Left hindlimb (tissue), 1 donor: ENCODE results near the gene MEIKIN.
"Not testable (repeated sequence)": the region's sequence is repeated elsewhere in the genome, so short reads cannot be mapped to it uniquely, and the experiment has no call there.

Experiments
- DNase-seq: peaks from one replicate; pipeline ENCODE4 v3.0.0-alpha.2; 2018

Gene MEIKIN

DNA sequence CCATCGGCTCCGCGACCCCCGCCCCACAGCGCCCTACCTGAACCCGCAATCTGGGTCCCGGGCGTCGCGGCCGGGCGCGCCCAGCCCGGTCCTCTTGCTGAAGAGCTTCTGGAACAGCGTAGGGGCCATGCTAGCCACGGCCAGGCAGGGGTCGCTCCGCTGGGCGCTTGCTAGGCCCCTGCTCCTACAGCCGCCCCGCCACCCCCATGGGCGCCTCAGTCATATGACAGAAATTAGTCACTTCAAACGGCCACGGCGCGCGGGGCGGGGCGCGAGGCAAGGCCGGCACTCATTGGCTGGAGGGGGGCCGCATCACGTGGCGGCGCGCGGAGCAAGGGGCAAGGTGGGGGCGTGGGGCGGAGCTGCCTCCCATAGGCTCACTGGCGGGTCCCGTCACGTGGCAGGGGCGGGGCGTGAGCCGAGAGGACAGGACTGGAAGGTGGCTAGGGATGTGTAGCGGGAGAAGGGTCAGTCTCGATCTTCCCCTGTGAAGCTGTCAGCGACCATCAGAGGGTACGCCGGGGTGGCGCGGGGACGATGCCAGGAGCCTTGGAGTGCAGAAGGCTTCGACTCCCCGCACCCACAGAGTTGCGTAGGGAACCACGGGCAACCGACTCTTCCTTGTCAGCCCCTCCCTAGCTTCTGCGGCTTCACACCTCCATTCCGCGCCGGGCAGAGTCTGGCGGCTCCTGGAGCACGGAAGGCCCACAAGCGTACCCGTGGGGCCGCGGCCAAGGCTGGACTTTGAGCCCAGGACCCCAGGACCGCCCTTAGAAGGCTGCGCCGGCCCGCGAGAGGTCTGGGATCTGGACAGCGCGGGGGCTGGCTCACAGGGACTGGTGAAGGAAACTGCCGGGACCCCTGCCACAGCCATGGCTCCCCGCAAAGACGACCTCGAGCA is 148.4 kb downstream of the MEIKIN start, which contains the start of gene FNIP1:
FNIP1 (minus strand) TSS at position 225 of the 901 bp plus-strand sequence; CDS start at position 129, 96 bp downstream.
- peak; percentile 99 for DNase-seq

DNA sequence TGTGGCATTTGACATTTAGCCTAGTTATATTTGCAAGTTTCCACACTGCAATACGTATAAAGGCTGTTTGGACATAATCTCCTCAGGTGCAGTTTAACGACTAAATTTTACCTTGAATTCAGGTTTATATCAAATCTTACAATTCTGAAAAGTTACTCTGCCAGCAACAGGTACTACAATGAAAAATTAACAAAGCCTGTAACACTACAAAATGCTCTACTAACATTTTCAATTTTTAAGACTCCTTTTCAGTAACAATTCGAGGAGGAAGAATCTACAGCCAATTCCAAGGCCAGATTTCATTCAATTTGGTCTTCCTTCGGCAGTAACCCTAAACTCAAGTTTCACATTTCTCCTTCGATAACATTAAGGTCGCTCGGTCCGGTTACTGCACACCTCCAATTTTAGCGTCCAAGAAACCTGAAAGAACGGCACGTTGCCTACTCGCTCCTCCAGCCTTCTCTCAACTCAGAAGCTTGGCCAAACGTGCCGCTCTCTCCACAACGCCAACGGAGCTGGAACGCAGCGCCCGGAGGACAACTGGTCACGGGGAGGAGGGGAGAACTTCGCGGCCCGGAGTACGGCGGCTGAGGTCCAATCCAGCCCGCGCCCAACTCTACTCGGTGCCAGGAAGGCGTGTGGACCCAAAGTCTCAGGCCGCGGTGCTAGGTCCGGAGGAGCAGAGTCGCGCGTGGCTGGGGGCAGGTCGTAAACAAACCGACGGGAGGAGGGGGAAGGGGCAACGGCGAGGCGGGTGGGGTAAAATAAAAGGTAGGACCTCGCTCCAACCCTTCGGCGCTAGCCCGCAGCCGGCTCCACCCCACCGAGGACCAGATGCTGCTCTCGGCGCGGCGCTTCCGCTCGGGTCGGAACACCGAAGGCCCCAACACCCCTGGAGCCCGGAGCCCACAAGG is 149.3 kb downstream of the MEIKIN start:
- DNase-seq = peak; percentile 68

- no peak for DNase-seq
Measured at GRCh38 chr5:131795228-131795627, 150.2 kb downstream of the MEIKIN start.

DNA sequence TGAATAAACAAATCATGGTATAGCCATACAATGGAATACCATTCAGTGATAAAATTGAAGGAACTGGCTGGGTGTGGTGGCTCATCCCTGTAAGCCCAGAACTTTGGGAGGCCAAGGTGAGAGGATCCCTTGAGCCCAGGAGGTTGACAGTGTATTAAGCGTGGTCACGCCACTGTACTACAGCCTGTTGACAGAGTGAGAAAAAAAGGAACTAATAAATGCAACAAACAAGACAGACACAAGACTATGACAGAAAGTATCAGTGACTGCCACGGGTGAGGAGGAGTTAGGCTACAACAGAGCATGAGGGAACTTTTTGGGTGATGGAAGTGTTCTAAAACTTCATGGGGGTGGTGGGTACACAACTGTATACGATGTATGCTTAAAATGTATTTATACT is 150.9 kb downstream of the MEIKIN start:
- no peak for DNase-seq

DNA sequence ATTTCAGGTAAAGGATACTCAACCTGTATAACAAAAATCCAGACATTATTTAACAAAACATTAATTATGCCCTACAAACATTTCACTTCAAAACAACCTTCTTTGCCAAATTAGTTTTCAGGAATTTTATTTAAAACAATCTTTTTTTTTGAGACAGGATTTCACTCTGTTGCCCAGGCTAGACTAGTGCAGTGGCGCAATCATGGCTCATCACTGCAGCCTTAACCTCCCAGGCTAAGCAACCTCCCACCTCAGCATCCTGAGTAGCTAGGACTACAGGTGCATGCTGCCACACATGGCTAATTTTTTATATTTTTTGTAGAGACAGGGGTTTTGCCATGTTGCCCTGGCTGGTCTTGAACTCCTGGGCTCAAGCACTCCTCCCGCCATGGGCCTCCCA is 152.6 kb downstream of the MEIKIN start:
- DNase-seq = no peak

DNA sequence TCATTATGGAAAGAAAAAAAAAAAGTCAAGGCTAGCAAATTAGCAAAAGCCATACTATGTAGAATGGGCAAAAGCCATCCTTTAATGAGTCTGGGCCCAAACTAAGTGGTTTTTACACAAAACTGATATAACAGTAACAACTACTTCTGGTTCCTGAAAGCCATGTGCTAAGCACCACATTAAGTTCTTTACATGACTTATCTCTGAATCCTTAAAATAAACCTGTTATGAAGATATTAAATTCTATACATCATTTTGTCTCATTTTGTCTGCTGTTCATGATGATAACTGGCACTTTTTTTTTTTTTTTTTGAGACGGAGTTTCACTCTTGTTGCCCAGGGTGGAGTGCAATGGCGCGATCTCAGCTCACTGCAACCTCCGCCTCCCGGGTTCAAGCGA is 153.6 kb downstream of the MEIKIN start:
- DNase-seq = no peak

GRCh38 chr5:131790550-131790949 is 154.9 kb downstream of the MEIKIN start:
- DNase-seq = no peak

DNA sequence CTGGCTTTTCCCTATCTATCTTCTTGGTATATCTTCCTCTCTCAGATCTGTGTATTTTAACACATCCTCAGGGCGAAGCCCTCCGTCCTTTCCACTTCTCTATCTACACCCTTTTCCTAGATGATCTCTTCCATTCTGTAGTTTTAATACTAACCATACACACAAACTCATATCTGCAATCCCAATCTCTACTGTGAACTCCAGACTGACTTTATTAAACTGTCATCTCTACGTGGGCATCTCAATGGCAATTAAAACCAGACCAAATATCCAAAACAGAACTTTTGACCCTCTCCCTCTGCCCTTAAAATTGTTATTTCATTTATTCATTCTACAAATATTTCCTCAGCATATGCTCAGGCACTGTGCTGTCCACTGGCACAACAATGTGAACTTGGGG is 155.7 kb downstream of the MEIKIN start:
- no peak for DNase-seq

DNA sequence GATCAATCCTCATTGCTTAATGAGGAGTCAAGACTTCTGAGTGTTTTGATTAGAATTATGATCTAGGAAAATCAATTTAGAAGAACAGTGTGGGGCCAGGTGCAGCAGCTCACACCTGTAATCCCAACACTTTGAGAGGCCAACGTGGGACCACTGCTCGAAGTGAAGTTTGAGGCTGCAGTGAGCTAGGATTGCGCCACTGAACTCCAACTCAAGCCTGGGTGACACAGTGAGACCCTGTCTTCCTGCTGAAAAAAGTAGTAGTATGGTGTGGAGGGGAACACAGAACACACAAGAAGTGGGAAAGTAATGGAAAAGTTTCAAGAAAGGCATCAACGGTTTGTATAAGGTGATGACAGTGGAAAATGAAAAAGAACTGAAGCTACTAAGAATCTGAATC is 157.7 kb downstream of the MEIKIN start:
- DNase-seq = no peak

- DNase-seq = no peak
Measured at GRCh38 chr5:131786900-131787692, 158.4 kb downstream of the MEIKIN start.

DNA sequence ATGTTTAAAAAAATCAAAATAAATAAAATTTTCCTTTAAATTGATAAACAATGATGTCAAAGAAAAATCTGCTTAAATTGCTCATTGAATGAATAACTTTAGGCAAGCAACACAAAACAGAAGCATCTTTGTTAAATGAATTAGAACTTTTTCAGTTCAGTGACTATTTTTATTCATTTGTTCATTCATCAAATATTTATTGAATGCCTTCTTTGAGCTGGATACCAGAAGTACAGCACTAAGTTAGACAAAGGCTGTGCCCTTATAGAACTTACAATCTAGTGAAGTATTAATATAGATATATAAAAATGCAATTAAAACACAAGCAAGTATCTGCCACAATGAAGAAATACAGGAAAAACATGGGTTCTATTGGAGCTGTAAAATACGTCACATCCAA is 159.4 kb downstream of the MEIKIN start:
- no peak for DNase-seq

DNA sequence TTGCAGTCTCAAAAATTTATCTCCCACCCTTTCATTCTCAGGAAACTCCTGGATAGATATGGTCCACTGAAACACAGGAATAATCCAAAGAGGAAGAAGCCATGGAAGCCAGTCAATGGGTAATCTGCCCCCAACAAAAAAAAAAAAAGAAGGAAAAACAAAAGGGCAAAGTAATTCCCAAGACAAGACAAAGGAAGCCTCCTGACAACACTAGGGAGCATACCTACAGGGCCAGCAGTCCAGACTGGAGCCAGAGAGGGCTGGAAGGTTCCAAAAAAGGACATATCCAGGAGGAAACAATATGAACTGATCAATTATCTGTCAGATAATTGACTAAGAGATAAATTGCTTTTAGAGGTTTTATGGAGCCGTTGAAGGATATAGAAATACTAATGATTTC is 161.6 kb downstream of the MEIKIN start:
- no peak for DNase-seq

- DNase-seq = no peak
Measured at GRCh38 chr5:131783357-131783756, 162.1 kb downstream of the MEIKIN start.

GRCh38 chr5:131782717-131783116 is 162.7 kb downstream of the MEIKIN start:
- no peak for DNase-seq

DNA sequence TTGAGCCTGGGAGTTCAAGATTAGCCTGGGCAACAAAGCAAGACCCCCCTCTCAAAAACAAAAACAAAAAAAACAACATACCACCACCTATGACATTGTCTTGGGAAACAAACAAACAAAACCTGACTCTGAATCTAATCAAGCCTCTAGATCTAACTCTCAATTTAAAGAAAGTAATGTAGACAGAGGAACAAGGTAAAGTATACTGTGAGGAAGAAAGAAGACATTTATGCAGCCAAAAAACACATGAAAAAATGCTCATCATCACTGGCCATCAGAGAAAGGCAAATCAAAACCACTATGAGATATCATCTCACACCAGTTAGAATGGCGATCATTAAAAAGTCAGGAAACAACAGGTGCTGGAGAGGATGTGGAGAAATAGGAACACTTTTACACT is 167.3 kb downstream of the MEIKIN start:
- not testable (repeated sequence) for DNase-seq

GRCh38 chr5:131776450-131776849 is 169.0 kb downstream of the MEIKIN start:
- no peak for DNase-seq

DNA sequence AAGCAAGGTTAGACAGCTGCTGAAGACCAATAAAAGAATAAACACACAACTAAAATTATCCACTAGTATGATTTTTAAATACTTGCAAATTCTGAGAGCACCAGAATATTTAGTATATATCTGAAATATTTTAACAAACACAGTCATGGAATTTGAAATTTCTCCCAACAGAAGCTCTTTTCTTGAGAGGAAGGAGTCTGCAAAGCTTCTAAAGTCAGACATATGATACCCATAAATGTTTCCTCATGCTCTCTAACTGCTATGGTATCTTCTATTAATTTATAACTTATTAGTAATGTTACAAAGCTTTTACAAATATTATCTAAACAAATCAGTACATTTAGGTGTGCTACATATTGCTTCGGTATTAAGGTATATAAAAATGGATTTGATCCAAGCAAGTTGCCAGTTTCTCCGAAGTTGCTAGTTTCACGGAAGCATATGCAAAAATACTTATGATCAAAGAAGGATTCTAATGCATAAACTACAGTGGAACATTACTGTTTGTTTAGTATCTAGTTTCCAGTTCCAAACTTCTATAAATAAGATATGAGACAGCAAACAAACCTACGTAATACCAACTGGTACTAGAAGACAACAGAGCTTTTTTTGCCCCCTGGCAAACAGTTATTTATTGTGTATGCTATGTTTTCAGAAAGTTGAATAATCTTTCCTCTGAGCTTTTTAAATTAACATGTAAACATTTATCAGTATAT is 170.7 kb downstream of the MEIKIN start:
- no peak for DNase-seq

GRCh38 chr5:131773805-131774204 is 171.7 kb downstream of the MEIKIN start:
- no peak for DNase-seq

DNA sequence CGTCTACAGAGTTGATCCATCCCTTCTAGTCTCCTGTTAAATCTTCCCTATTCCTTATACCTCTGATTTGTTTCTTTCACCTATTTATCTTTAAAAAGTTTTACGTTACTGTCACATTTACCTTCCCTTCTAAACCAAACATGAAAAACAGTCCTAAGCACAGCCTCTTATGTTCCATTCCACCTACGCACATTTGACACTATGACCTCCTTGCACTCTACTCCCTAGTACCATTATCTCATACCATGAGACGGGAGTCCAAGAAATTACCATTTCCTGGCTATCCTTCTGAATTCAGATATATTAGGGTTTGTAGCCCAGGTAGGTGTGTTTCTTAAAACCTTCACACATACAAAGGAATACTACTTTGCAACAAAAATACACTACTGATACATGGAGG is 173.8 kb downstream of the MEIKIN start:
- no peak for DNase-seq

GRCh38 chr5:131769961-131770360 is 175.5 kb downstream of the MEIKIN start:
- no peak for DNase-seq

DNA sequence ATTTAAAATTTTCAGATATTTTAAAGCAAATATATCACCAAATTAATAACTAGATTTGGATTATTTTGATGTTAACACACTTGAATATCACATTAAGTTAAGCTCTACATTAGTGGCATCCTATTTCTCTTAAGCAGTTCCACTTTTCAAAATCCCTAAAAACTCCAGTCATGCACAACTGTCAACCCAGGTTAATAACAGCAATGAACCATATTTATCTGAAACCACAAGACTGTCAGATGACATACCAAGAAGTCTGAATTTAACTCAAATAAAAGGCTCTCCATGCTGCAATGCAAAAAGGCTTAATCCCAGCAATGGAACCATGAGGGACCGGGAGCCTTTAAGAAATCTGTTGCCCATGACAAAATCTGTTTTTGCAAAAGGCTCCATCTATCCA is 176.1 kb downstream of the MEIKIN start:
- DNase-seq = no peak

- no peak for DNase-seq
Measured at GRCh38 chr5:131767891-131768290, 177.6 kb downstream of the MEIKIN start.
